ENCODE data around the gene MRE11. TPM values are rescaled to one million over a fixed set of nuclear protein-coding genes. Genes with fewer than 3 reads are reported as not detected.

Gene MRE11
- polyA plus RNA-seq, 1 of the 3 experiments (the other 2 are of a cell fraction): 2.8 TPM

DNA sequence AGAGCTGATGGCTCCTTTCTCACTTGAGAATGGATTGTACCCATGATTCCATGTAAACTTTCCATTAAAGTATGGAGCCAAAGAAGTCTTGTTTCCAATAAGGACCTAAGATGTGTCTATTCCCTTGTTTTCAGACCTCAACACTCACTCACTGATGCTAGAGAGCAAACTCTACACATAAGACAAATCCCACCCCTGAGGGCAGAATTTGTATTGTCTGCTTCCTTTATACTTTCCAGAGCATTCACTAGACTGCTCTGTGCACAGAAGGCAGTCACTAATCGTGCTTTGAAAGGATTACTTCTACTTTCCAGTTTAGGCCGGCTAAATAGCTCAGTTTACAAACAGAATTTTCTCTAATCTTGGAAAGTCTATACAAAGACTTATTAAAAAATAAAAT is 6.5 kb upstream of the MRE11 start:
- ChIA-PET POLR2A (no interaction called here), CTCF (no interaction called here)
- Histone ChIP-seq H3K9me2 (no peaks in the 10 kb centered on the region), H3K4me2 (no peak overlapping the region), H3K27me3 (ENCODE audit: insufficient read depth) (no peaks in the 10 kb centered on the region), H3K27ac (ENCODE audit: low read depth in 2 of 2, low read length in 1 of 2) (no peak overlapping the region), H3K4me1 (ENCODE audit: control insufficient read depth in 1 of 2, insufficient read depth in 2 of 2, low read depth in 1 of 2, low read length in 1 of 2) (no peaks in the 10 kb centered on the region; a peak in 1 of 4 replicates), H4K20me1 (ENCODE audit: insufficient read depth) (no peaks in the 10 kb centered on the region), H2AFZ (ENCODE audit: low read depth) (no peak overlapping the region), H3K4me3 (ENCODE audit: low read depth in 2 of 2, low read length in 1 of 2) (no peak overlapping the region), H3K9me3 (no peaks in the 10 kb centered on the region), H3K79me2 (ENCODE audit: insufficient read depth) (peaks cover 7% of the 10 kb centered on the region; the same call in 1 of the 2 replicates), H3F3A (replicated peaks; ENCODE audit: insufficient read depth) (peaks cover 6% of the 10 kb centered on the region), H3K36me3 (replicated peaks in 1 of 2; ENCODE audit: control insufficient read depth in 1 of 2, insufficient read depth in 2 of 2, low read length in 1 of 2) (peaks cover 30 to 45% of the 10 kb centered on the region in 2 experiments), H3K9ac (no peak overlapping the region)
- WGBS (ENCODE audit: low lambda C conversion rate): 77% methylated on average over 2 of the region's 2 CpGs
- no peak for DNase-seq
- TF ChIP-seq NFIC (IDR thresholded peaks at IDR 0.05; ENCODE audit: borderline replicate concordance) (no peak), POLR2AphosphoS5 (IDR thresholded peaks at IDR 0.05; ENCODE audit: low read depth, low read length) (no peak), REST (IDR thresholded peaks at IDR 0.05; ENCODE audit: low read depth, low read length) (no peak), RFX5 (IDR thresholded peaks at IDR 0.05; ENCODE audit: low read length) (no peak), RXRA (IDR thresholded peaks at IDR 0.05; ENCODE audit: borderline replicate concordance, low read depth) (no peak), JUND (IDR thresholded peaks at IDR 0.05) (no peak), FOXM1 (IDR thresholded peaks at IDR 0.05; ENCODE audit: low read depth) (no peak), EZH2phosphoT487 (IDR thresholded peaks at IDR 0.05; ENCODE audit: borderline replicate concordance, low read depth) (no peak), TEAD4 (IDR thresholded peaks at IDR 0.05; ENCODE audit: borderline replicate concordance, insufficient read depth) (no peak), MXI1 (IDR thresholded peaks at IDR 0.05; ENCODE audit: low read depth, low read length) (no peak), TAF1 (IDR thresholded peaks at IDR 0.05; ENCODE audit: borderline replicate concordance, low read depth, low read length) (no peak), FOXJ3 (CRISPR knock-in tag; IDR thresholded peaks at IDR 0.05) (no peak), CHD2 (IDR thresholded peaks at IDR 0.05; ENCODE audit: low read length, partially characterized antibody) (no peak), RCOR1 (IDR thresholded peaks at IDR 0.05; ENCODE audit: low read length) (no peak)
- TF ChIP-seq, protein P1, sequence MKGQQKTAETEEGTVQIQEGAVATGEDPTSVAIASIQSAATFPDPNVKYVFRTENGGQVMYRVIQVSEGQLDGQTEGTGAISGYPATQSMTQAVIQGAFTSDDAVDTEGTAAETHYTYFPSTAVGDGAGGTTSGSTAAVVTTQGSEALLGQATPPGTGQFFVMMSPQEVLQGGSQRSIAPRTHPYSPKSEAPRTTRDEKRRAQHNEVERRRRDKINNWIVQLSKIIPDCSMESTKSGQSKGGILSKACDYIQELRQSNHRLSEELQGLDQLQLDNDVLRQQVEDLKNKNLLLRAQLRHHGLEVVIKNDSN (IDR thresholded peaks at IDR 0.05; ENCODE audit: borderline replicate concordance, low read depth): no peak
- TF ChIP-seq, protein P2, sequence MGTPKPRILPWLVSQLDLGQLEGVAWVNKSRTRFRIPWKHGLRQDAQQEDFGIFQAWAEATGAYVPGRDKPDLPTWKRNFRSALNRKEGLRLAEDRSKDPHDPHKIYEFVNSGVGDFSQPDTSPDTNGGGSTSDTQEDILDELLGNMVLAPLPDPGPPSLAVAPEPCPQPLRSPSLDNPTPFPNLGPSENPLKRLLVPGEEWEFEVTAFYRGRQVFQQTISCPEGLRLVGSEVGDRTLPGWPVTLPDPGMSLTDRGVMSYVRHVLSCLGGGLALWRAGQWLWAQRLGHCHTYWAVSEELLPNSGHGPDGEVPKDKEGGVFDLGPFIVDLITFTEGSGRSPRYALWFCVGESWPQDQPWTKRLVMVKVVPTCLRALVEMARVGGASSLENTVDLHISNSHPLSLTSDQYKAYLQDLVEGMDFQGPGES (IDR thresholded peaks at IDR 0.05; ENCODE audit: low read depth, low read length): no peak
